ENCODE results near the gene UMPS. TPM values are rescaled to one million over a fixed set of nuclear protein-coding genes. Genes with fewer than 3 reads are reported as not detected.

UMPS gene
- total and polyA plus RNA-seq, 2 of the 4 experiments (the other 2 are of a cell fraction): 18.7 to 26.7 TPM

DNA sequence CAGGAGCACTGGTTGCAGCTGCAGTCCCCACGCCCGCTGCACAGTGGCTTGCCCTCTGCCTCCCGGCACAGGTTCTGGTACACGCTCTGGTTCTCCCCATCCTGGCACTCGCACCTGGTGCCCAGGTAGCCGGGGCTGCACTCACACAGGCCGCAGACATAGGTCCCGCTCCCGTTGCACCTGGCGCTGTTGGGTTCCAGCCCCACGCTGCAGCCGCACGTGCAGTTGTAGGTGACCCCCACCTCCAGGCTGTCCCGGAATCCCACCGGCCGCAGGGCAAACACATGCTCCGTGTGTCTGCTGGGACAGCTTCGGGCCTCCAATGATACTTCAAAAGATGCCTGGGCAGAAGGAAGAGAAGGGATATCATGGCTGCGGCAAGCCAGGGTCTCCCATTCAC, 66.2 kb downstream of the UMPS start:
- no peak overlapping the region for H2AK9ac ChIP-seq (replicated peaks; ENCODE audit: low read depth, low read length, poor library complexity)
- H3K27me3 ChIP-seq (ENCODE audit: control insufficient read depth, insufficient read depth, low read length): no peaks in the 10 kb centered on the region
- peaks cover 14% of the 10 kb centered on the region for H3K4me1 ChIP-seq (ENCODE audit: control insufficient read depth, insufficient read depth, low read length)
- DNase-seq (no peak), ATAC-seq (ENCODE audit: low read depth) (no peak)
- no peak overlapping the region for H2AFZ ChIP-seq (replicated peaks; ENCODE audit: low read length, poor library complexity)
- POLR2A ChIA-PET (ENCODE audit: unreplicated experiment): no interaction called here
- no peak overlapping the region for H2AK5ac ChIP-seq (ENCODE audit: low read depth, low read length)
- H3K36me3 ChIP-seq (ENCODE audit: control insufficient read depth, insufficient read depth, low read length): peaks cover 27% of the 10 kb centered on the region
- H3K79me1 ChIP-seq (ENCODE audit: low read depth in 1 of 2, low read length in 2 of 2): peaks cover 0 to 20% of the 10 kb centered on the region in 2 experiments; a peak in 3 of 4 replicates
- H4K5ac ChIP-seq (ENCODE audit: low read depth, low read length): no peak overlapping the region
- H4K8ac ChIP-seq (ENCODE audit: low read depth in 2 of 2, low read length in 2 of 2): no peak overlapping the region
- intact Hi-C loops (cut with micrococcal nuclease): no loop called here
- no peak overlapping the region for H3K56ac ChIP-seq (ENCODE audit: extremely low read depth, insufficient read depth, low read length)
- H3K9ac ChIP-seq (ENCODE audit: low read depth, low read length): no peak overlapping the region
- H3K27ac ChIP-seq (ENCODE audit: insufficient read depth, low read length): no peak overlapping the region
- H4K91ac ChIP-seq (ENCODE audit: insufficient read depth, low read depth, low read length): no peak overlapping the region
- WGBS, 2 experiments (ENCODE audit: extremely low coverage in 2 of 2, insufficient read length in 1 of 2): 98% methylated on average over 8 of the region's 19 CpGs; no CpG with 5 or more reads in 1 of the 2 experiments
- CTCF ChIA-PET: no interaction called here
- BruUV-seq (replicated peaks): no TSS peak
- H3K4me2 ChIP-seq (ENCODE audit: low read depth, low read length): no peak overlapping the region
- peaks cover 17% of the 10 kb centered on the region for H4K20me1 ChIP-seq (ENCODE audit: insufficient read depth, low read length)
- H3K9me1 ChIP-seq (ENCODE audit: insufficient read depth, low read length): peaks cover 25% of the 10 kb centered on the region
- H2BK20ac ChIP-seq (ENCODE audit: low read depth, low read length): no peak overlapping the region
- dilution Hi-C loops (cut with HindIII; ENCODE audit: low sequenced_read_pairs, unreplicated experiment): no loop called here
- no peak overlapping the region for H3K4ac ChIP-seq (ENCODE audit: low read depth, low read length)
- H2BK120ac ChIP-seq (ENCODE audit: low read depth, low read length): no peak overlapping the region
- in situ Hi-C loops (cut with MboI; ENCODE audit: low sequenced_read_pairs): no loop called here
- no peak overlapping the region for H3K23ac ChIP-seq (ENCODE audit: low read depth, low read length)
- no peaks in the 10 kb centered on the region for H3K9me3 ChIP-seq (ENCODE audit: control insufficient read depth, insufficient read depth, low read length)
- H2BK15ac ChIP-seq (ENCODE audit: low read depth, low read length): no peak overlapping the region
- H3K14ac ChIP-seq (replicated peaks; ENCODE audit: low read depth, low read length): no peak overlapping the region
- H2BK5ac ChIP-seq (ENCODE audit: low read depth, low read length, poor library complexity, severe bottlenecking): no peak overlapping the region
- TF ChIP-seq, protein P1, sequence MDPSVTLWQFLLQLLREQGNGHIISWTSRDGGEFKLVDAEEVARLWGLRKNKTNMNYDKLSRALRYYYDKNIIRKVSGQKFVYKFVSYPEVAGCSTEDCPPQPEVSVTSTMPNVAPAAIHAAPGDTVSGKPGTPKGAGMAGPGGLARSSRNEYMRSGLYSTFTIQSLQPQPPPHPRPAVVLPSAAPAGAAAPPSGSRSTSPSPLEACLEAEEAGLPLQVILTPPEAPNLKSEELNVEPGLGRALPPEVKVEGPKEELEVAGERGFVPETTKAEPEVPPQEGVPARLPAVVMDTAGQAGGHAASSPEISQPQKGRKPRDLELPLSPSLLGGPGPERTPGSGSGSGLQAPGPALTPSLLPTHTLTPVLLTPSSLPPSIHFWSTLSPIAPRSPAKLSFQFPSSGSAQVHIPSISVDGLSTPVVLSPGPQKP (IDR thresholded peaks at IDR 0.05; ENCODE audit: borderline replicate concordance, low read depth, low read length): no peak
- TF ChIP-seq, protein P2, sequence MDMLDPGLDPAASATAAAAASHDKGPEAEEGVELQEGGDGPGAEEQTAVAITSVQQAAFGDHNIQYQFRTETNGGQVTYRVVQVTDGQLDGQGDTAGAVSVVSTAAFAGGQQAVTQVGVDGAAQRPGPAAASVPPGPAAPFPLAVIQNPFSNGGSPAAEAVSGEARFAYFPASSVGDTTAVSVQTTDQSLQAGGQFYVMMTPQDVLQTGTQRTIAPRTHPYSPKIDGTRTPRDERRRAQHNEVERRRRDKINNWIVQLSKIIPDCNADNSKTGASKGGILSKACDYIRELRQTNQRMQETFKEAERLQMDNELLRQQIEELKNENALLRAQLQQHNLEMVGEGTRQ (IDR thresholded peaks at IDR 0.05; ENCODE audit: low read depth, low read length): no peak
- H3K4me3 ChIP-seq (ENCODE audit: insufficient read depth, low read depth, low read length): no peak overlapping the region
- no peak overlapping the region for H3K18ac ChIP-seq (ENCODE audit: low read depth, low read length)
